Central memory CD8-positive, alpha-beta T cell (primary cell): Measurements from ENCODE around the gene RASA3.

Experiments
- ATAC-seq: fragments of 150-1000 bp; cut with Tn5 transposase; replicated peaks from 2 replicates; pipeline ENCODE4 v1.10.0; 2022; ENCODE audit warnings: mild to moderate bottlenecking, moderate FRiP score, moderate number of reproducible peaks; ENCODE audit not compliant: poor library complexity, severe bottlenecking; ENCODE audit errors: extremely low read depth
- DNase-seq, 2 donors: peaks; one replicate each; pipeline ENCODE4 v3.0.0; 2021; ENCODE audit warnings: low spot score in 2 of 2
- H3K27ac Mint-ChIP-seq: one replicate; pipeline ENCODE4 v1.8.0; 2022; ENCODE audit warnings: low read depth, mild to moderate bottlenecking, moderate library complexity, mixed read lengths
- H3K27me3 Mint-ChIP-seq: one replicate; pipeline ENCODE4 v1.8.0; 2022; ENCODE audit warnings: mixed read lengths
- H3K36me3 Mint-ChIP-seq: one replicate; pipeline ENCODE4 v1.8.0; 2022; ENCODE audit warnings: mild to moderate bottlenecking, moderate library complexity, mixed read lengths; ENCODE audit not compliant: insufficient read depth
- H3K4me1 Mint-ChIP-seq: one replicate; pipeline ENCODE4 v1.8.0; 2022; ENCODE audit warnings: mixed read lengths
- H3K4me3 Mint-ChIP-seq: one replicate; pipeline ENCODE4 v1.8.0; 2022; ENCODE audit warnings: mild to moderate bottlenecking, moderate library complexity, mixed read lengths
- H3K9me3 Mint-ChIP-seq: one replicate; pipeline ENCODE4 v1.8.0; 2022; ENCODE audit warnings: mixed read lengths

The RASA3 gene

GRCh38 chr13:114042066-114042815 is 90.2 kb downstream of the RASA3 start:
- ATAC-seq: no peak
- Mint-ChIP-seq H3K4me1 (peaks cover 55% of the 10 kb centered on the region), H3K27ac (peak overlapping the region; percentile 64), H3K4me3 (no peak overlapping the region), H3K27me3 (no peaks in the 10 kb centered on the region), H3K9me3 (no peaks in the 10 kb centered on the region), H3K36me3 (peaks cover 62% of the 10 kb centered on the region)
- no peak for DNase-seq

- peaks cover 55% of the 10 kb centered on the region for H3K4me1 Mint-ChIP-seq
- no peak for ATAC-seq
- DNase-seq: no peak
- H3K27ac Mint-ChIP-seq: no peak overlapping the region
- no peak overlapping the region for H3K4me3 Mint-ChIP-seq
- H3K36me3 Mint-ChIP-seq: peaks cover 63% of the 10 kb centered on the region
- no peaks in the 10 kb centered on the region for H3K27me3 Mint-ChIP-seq
- H3K9me3 Mint-ChIP-seq: no peaks in the 10 kb centered on the region
Observed at GRCh38 chr13:114041493-114041892, 90.9 kb downstream of the RASA3 start.

GRCh38 chr13:114039471-114040141 is 92.8 kb downstream of the RASA3 start:
- ATAC-seq: no peak
- peak overlapping the region; percentile 64 for H3K27ac Mint-ChIP-seq
- no peak for DNase-seq
- H3K27me3 Mint-ChIP-seq: no peaks in the 10 kb centered on the region
- H3K4me1 Mint-ChIP-seq: peaks cover 46% of the 10 kb centered on the region
- no peaks in the 10 kb centered on the region for H3K9me3 Mint-ChIP-seq
- H3K4me3 Mint-ChIP-seq: no peak overlapping the region
- peaks cover 58% of the 10 kb centered on the region for H3K36me3 Mint-ChIP-seq

- no peaks in the 10 kb centered on the region for H3K27me3 Mint-ChIP-seq
- peaks cover 62% of the 10 kb centered on the region for H3K36me3 Mint-ChIP-seq
- H3K4me1 Mint-ChIP-seq: peaks cover 45% of the 10 kb centered on the region
- no peak for DNase-seq
- no peaks in the 10 kb centered on the region for H3K9me3 Mint-ChIP-seq
- H3K4me3 Mint-ChIP-seq: no peak overlapping the region
- H3K27ac Mint-ChIP-seq: peak overlapping the region; percentile 64
- ATAC-seq: no peak
Observed at GRCh38 chr13:114038900-114039299, 93.5 kb downstream of the RASA3 start.

- H3K4me1 Mint-ChIP-seq: peaks cover 40% of the 10 kb centered on the region
- H3K9me3 Mint-ChIP-seq: no peaks in the 10 kb centered on the region
- DNase-seq (no peak), ATAC-seq (no peak)
- no peaks in the 10 kb centered on the region for H3K27me3 Mint-ChIP-seq
- peaks cover 63% of the 10 kb centered on the region for H3K36me3 Mint-ChIP-seq
- H3K27ac Mint-ChIP-seq: no peak overlapping the region
- no peak overlapping the region for H3K4me3 Mint-ChIP-seq
Observed at GRCh38 chr13:114038211-114038613, 94.2 kb downstream of the RASA3 start.

GRCh38 chr13:114037674-114038073 is 94.7 kb downstream of the RASA3 start:
- no peaks in the 10 kb centered on the region for H3K27me3 Mint-ChIP-seq
- peak overlapping the region; percentile 76 for H3K27ac Mint-ChIP-seq
- no peaks in the 10 kb centered on the region for H3K9me3 Mint-ChIP-seq
- H3K4me1 Mint-ChIP-seq: peaks cover 36% of the 10 kb centered on the region
- H3K36me3 Mint-ChIP-seq: peaks cover 62% of the 10 kb centered on the region
- no peak overlapping the region for H3K4me3 Mint-ChIP-seq
- DNase-seq (no peak), ATAC-seq (no peak)

GRCh38 chr13:114035583-114036531 is 96.6 kb downstream of the RASA3 start:
- Mint-ChIP-seq H3K27ac (peak overlapping the region; percentile 51), H3K9me3 (no peaks in the 10 kb centered on the region), H3K4me1 (peaks cover 39% of the 10 kb centered on the region), H3K36me3 (peaks cover 57% of the 10 kb centered on the region), H3K27me3 (no peaks in the 10 kb centered on the region), H3K4me3 (no peak overlapping the region)
- DNase-seq (no peak), ATAC-seq (no peak)

- ATAC-seq (no peak), DNase-seq (no peak)
- Mint-ChIP-seq H3K9me3 (no peaks in the 10 kb centered on the region), H3K36me3 (peaks cover 56% of the 10 kb centered on the region), H3K27me3 (no peaks in the 10 kb centered on the region), H3K27ac (no peak overlapping the region), H3K4me1 (peaks cover 45% of the 10 kb centered on the region), H3K4me3 (no peak overlapping the region)
Observed at GRCh38 chr13:114035186-114035582, 97.2 kb downstream of the RASA3 start.

GRCh38 chr13:114034481-114034891 is 97.9 kb downstream of the RASA3 start:
- DNase-seq: no peak
- peak overlapping the region; percentile 14 for H3K4me3 Mint-ChIP-seq
- H3K27ac Mint-ChIP-seq: peak overlapping the region; percentile 33
- peaks cover 52% of the 10 kb centered on the region for H3K4me1 Mint-ChIP-seq
- peaks cover 61% of the 10 kb centered on the region for H3K36me3 Mint-ChIP-seq
- ATAC-seq: no peak
- H3K9me3 Mint-ChIP-seq: no peaks in the 10 kb centered on the region
- no peaks in the 10 kb centered on the region for H3K27me3 Mint-ChIP-seq

GRCh38 chr13:114033541-114034315 is 98.7 kb downstream of the RASA3 start:
- Mint-ChIP-seq H3K4me3 (no peak overlapping the region), H3K36me3 (peaks cover 61% of the 10 kb centered on the region), H3K27ac (no peak overlapping the region), H3K9me3 (no peaks in the 10 kb centered on the region), H3K27me3 (no peaks in the 10 kb centered on the region), H3K4me1 (peaks cover 53% of the 10 kb centered on the region)
- ATAC-seq: no peak
- no peak for DNase-seq

- Mint-ChIP-seq H3K27me3 (no peaks in the 10 kb centered on the region), H3K27ac (peak overlapping the region; percentile 64), H3K4me1 (peaks cover 48% of the 10 kb centered on the region), H3K4me3 (no peak overlapping the region), H3K36me3 (peaks cover 53% of the 10 kb centered on the region), H3K9me3 (no peaks in the 10 kb centered on the region)
- ATAC-seq: no peak
- no peak for DNase-seq
Observed at GRCh38 chr13:114032126-114032799, 100.2 kb downstream of the RASA3 start.
